GM12874 (cell line): ENCODE measurements around the gene SYPL1.

Experiments
- CTCF ChIP-seq: IDR thresholded peaks from 2 replicates; pipeline ENCODE4 v1.5.1; 2011; ENCODE audit warnings: low read depth, mild to moderate bottlenecking, control low read depth, low read length, moderate library complexity; ENCODE audit not compliant: insufficient read depth

Gene SYPL1

GRCh38 chr7:106098889-106099288, 13.2 kb downstream of the SYPL1 start:
- TF ChIP-seq CTCF = no peak

- no peak for TF ChIP-seq CTCF
Measured at GRCh38 chr7:106095634-106096033, 16.5 kb downstream of the SYPL1 start.

- TF ChIP-seq CTCF = no peak
Measured at GRCh38 chr7:106094780-106095179, 17.3 kb downstream of the SYPL1 start.

GRCh38 chr7:106092204-106092603, 19.9 kb downstream of the SYPL1 start:
- TF ChIP-seq CTCF = no peak

- TF ChIP-seq CTCF = no peak
Measured at GRCh38 chr7:106089647-106090046, 22.5 kb downstream of the SYPL1 start.

- no peak for TF ChIP-seq CTCF
Measured at GRCh38 chr7:106088014-106088413, 24.1 kb downstream of the SYPL1 start.

GRCh38 chr7:106086062-106086461, 26.1 kb downstream of the SYPL1 start:
- no peak for TF ChIP-seq CTCF

- TF ChIP-seq CTCF = no peak
Measured at GRCh38 chr7:106085015-106085414, 27.1 kb downstream of the SYPL1 start.
